ENCODE data around the gene DNAJB1. TPM values are rescaled to one million over a fixed set of nuclear protein-coding genes. Genes with fewer than 3 reads are reported as not detected.

The DNAJB1 gene
- total RNA-seq, 1 donor from 2014 or later = 61.9 TPM

DNA sequence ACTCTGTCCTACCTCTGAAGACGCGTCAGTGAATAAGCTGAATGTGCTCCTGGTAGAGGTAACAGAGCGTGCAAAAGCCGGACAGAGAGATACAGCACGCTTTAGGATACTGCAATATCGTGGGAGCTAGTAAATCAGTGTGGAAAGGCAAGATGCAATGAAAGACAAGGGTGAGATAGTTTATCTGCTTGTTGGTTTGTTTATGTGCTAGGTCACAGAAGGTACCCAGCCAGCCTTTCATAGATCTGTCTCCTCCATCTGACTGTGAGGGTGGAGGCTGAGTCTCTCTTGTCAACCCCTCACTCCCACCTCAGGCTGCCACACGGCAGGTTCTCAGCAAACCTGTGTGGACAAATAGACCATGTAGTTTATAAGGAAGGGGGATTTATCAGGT lies 21.4 kb downstream of the DNAJB1 start:
- Mint-ChIP-seq H3K27ac (peak overlapping the region; percentile 18), H3K36me3 (peaks cover 5% of the 10 kb centered on the region), H3K27me3 (ENCODE audit: insufficient read depth, low read depth) (peaks cover 14% of the 10 kb centered on the region), H3K9me3 (no peaks in the 10 kb centered on the region), H3K4me3 (peak overlapping the region; percentile 81), H3K4me1 (peaks cover 24% of the 10 kb centered on the region)
- Histone ChIP-seq H3K4me2 (peak overlapping the region; percentile 45), H3K27ac (no peak overlapping the region), H3K4me1 (peaks cover 10% of the 10 kb centered on the region), H3K79me2 (ENCODE audit: low read depth) (peaks cover 35% of the 10 kb centered on the region), H3K9me3 (ENCODE audit: low read depth) (no peaks in the 10 kb centered on the region), H4K20me1 (ENCODE audit: low read depth) (peaks cover 33% of the 10 kb centered on the region), H3K4me3 (peak overlapping the region; percentile 28), H2AFZ (replicated peaks) (peak overlapping the region; percentile 43), H3K36me3 (no peaks in the 10 kb centered on the region), H3K9ac (no peak overlapping the region), H3F3A (ENCODE audit: low read depth) (peaks cover 13% of the 10 kb centered on the region), H3K27me3 (no peaks in the 10 kb centered on the region)
- TF ChIP-seq, protein P1, sequence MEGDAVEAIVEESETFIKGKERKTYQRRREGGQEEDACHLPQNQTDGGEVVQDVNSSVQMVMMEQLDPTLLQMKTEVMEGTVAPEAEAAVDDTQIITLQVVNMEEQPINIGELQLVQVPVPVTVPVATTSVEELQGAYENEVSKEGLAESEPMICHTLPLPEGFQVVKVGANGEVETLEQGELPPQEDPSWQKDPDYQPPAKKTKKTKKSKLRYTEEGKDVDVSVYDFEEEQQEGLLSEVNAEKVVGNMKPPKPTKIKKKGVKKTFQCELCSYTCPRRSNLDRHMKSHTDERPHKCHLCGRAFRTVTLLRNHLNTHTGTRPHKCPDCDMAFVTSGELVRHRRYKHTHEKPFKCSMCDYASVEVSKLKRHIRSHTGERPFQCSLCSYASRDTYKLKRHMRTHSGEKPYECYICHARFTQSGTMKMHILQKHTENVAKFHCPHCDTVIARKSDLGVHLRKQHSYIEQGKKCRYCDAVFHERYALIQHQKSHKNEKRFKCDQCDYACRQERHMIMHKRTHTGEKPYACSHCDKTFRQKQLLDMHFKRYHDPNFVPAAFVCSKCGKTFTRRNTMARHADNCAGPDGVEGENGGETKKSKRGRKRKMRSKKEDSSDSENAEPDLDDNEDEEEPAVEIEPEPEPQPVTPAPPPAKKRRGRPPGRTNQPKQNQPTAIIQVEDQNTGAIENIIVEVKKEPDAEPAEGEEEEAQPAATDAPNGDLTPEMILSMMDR (IDR thresholded peaks at IDR 0.05) = no peak
- TF ChIP-seq EZH2 (IDR thresholded peaks at IDR 0.05) (no peak), EZH2phosphoT487 (IDR thresholded peaks at IDR 0.05) (no peak)
- no peak for DNase-seq (ENCODE audit: low spot score)

DNA sequence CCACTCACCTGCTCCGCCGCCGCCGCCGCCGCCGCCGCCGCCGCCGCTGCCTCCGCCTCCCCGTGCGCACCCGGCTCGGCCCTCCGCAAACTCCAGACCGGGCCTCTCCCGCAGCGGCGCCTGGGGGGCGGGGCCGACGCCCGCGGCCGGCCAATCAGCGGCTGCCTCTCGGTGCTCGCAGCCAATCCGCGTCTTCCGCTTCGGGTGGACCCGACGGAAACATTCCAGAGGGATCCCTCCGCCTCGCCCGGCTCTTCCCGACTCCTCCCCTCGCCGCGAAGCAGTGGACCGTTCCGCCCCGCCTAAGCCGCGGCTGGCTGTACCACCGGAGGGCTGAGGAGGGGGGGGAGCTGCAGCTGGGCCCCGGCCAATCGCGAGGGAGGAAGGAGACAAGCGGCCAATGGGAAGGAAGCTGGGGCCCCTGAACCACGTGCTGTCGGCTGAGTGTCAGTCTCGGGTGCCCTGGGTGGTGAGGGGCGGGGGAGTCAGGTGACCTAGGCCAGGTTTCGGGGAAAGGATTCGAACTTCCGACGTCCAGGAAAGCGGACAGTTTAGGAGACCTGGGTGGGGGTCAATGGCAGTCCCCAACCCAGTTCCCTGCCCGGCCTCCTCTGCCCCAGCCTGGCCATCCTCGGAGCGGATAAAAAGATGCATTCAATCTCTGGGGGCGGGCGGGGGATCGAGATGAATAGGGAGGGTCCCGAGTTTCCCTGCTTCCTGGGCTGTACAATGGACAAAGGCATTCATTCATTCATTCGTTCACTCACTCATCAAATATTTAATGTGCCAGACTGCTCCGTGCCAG lies 22.0 kb downstream of the DNAJB1 start, which contains the start of gene GIPC1:
Gene GIPC1, minus strand, starts transcription at position 99 of the 805 bp plus-strand sequence. CDS start 13,151 bp downstream, outside the sequence.
- peaks cover 14% of the 10 kb centered on the region for H3K27me3 Mint-ChIP-seq (ENCODE audit: insufficient read depth, low read depth)
- Histone ChIP-seq H3K27ac (no peak within 1 kb of the TSS), H3K36me3 (no peaks in the 10 kb centered on the region), H3K9me3 (ENCODE audit: low read depth) (no peaks in the 10 kb centered on the region), H3K79me2 (ENCODE audit: low read depth) (peaks cover 35% of the 10 kb centered on the region), H3K27me3 (no peaks in the 10 kb centered on the region), H4K20me1 (ENCODE audit: low read depth) (peaks cover 33% of the 10 kb centered on the region), H2AFZ (replicated peaks) (peak within 1 kb of the TSS; percentile 39), H3K9ac (peak within 1 kb of the TSS; percentile 57), H3F3A (ENCODE audit: low read depth) (peaks cover 13% of the 10 kb centered on the region), H3K4me2 (peak within 1 kb of the TSS; percentile 87), H3K4me3 (peak within 1 kb of the TSS; percentile 91), H3K4me1 (peaks cover 10% of the 10 kb centered on the region)
- peaks cover 24% of the 10 kb centered on the region for H3K4me1 Mint-ChIP-seq
- H3K27ac Mint-ChIP-seq = peak within 1 kb of the TSS; percentile 18
- H3K4me3 Mint-ChIP-seq = peak within 1 kb of the TSS; percentile 95
- TF ChIP-seq EZH2phosphoT487 (IDR thresholded peaks at IDR 0.05) (no peak), EZH2 (IDR thresholded peaks at IDR 0.05) (no peak)
- TF ChIP-seq, protein P1 (IDR thresholded peaks at IDR 0.05) = no peak
- H3K36me3 Mint-ChIP-seq = peaks cover 8% of the 10 kb centered on the region
- H3K9me3 Mint-ChIP-seq = no peaks in the 10 kb centered on the region
- DNase-seq (ENCODE audit: low spot score) = peak; percentile 99

DNA sequence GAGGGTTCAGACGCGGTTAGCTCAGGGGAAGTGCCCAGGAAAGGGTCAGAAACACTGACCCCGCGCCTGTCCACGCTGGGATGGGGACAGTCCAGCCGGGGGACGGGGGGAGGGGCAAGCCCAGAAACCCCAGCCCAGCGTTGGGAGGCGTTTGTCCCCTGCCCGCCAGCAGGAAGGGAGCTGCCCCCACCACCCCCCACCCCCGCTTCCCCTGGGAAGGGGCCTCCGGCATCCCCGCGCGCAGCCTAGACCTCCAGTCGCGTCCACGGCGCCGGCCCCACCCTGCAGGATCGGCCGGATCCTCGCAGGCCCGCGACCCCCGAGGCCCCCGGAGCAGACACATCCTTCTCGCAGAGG lies 22.5 kb downstream of the DNAJB1 start:
- no peaks in the 10 kb centered on the region for H3K36me3 ChIP-seq
- Mint-ChIP-seq H3K4me3 (peak overlapping the region; percentile 95), H3K27me3 (ENCODE audit: insufficient read depth, low read depth) (peaks cover 14% of the 10 kb centered on the region), H3K4me1 (peaks cover 24% of the 10 kb centered on the region), H3K27ac (no peak overlapping the region), H3K9me3 (no peaks in the 10 kb centered on the region), H3K36me3 (peaks cover 8% of the 10 kb centered on the region)
- no peaks in the 10 kb centered on the region for H3K27me3 ChIP-seq
- H3K4me1 ChIP-seq = peaks cover 10% of the 10 kb centered on the region
- peak overlapping the region; percentile 57 for H3K9ac ChIP-seq
- H3K4me3 ChIP-seq = peak overlapping the region; percentile 91
- peak overlapping the region; percentile 87 for H3K4me2 ChIP-seq
- TF ChIP-seq EZH2phosphoT487 (IDR thresholded peaks at IDR 0.05) = no peak
- TF ChIP-seq EZH2 (IDR thresholded peaks at IDR 0.05) = no peak
- TF ChIP-seq, protein P1 (IDR thresholded peaks at IDR 0.05) = no peak
- no peak overlapping the region for H3K27ac ChIP-seq
- H3K79me2 ChIP-seq (ENCODE audit: low read depth) = peaks cover 35% of the 10 kb centered on the region
- no peaks in the 10 kb centered on the region for H3K9me3 ChIP-seq (ENCODE audit: low read depth)
- peaks cover 33% of the 10 kb centered on the region for H4K20me1 ChIP-seq (ENCODE audit: low read depth)
- peaks cover 13% of the 10 kb centered on the region for H3F3A ChIP-seq (ENCODE audit: low read depth)
- no peak for DNase-seq (ENCODE audit: low spot score)
- H2AFZ ChIP-seq (replicated peaks) = no peak overlapping the region

Data from neural progenitor cell (in vitro differentiated cells).